PC-3 (cell line): ENCODE data around the gene RMC1. TPM values are rescaled to one million over a fixed set of nuclear protein-coding genes. Genes with fewer than 3 reads are reported as not detected.

ENCODE experiments used
- ATAC-seq: fragments of 200-7000 bp; cut with Tn5 transposase; 2 replicates; pipeline ENCODE4 v1.9.1; 2020; ENCODE audit warnings: mild to moderate bottlenecking, moderate library complexity
- BruUV-seq: library from RNA; stranded (reverse); fragments of 400-500 nt; replicated peaks from 2 replicates; lab custom pipeline; 2021; lab: Mats Ljungman, UMichigan
- CTCF ChIA-PET: fragments of 300-600 bp; sonication (Branson Sonifier 250); formaldehyde crosslinking; loops from one replicate; lab custom pipeline; 2022; ENCODE audit warnings: antibody characterized with exemption; lab: Charles Lee
- POLR2A ChIA-PET: fragments of 300-600 bp; sonication (Branson Sonifier 250); formaldehyde crosslinking; loops from one replicate; lab custom pipeline; 2022; ENCODE audit warnings: antibody characterized with exemption; ENCODE audit not compliant: unreplicated experiment; lab: Charles Lee
- DNase-seq: peaks from one replicate; pipeline ENCODE4 v3.0.0-alpha.2; 2015
- H2AFZ ChIP-seq: fragments of 300-600 bp; sonication (generic); 2 replicates; pipeline ENCODE4 v1.6.0; 2016; ENCODE audit warnings: antibody characterized with exemption, low read length
- H3F3A ChIP-seq: fragments of 300-600 bp; sonication (generic); one replicate; pipeline ENCODE4 v1.6.0; 2017; ENCODE audit warnings: antibody characterized with exemption, low read length, control low read depth, mild to moderate bottlenecking; ENCODE audit not compliant: unreplicated experiment
- H3K27ac ChIP-seq: fragments of 300-600 bp; sonication (generic); 2 replicates; pipeline ENCODE4 v1.5.1; 2016; ENCODE audit warnings: mild to moderate bottlenecking, low read length
- H3K27me3 ChIP-seq: fragments of 300-600 bp; sonication (generic); 2 replicates; pipeline ENCODE4 v1.6.1; 2016; ENCODE audit warnings: low read length, mixed read lengths
- H3K36me3 ChIP-seq: fragments of 300-600 bp; sonication (generic); 2 replicates; pipeline ENCODE4 v1.6.1; 2016; ENCODE audit warnings: low read depth, mixed run types, low read length, mixed read lengths
- H3K4me1 ChIP-seq: fragments of 300-600 bp; sonication (generic); 2 replicates; pipeline ENCODE4 v1.5.1; 2016; ENCODE audit warnings: low read length; ENCODE audit not compliant: insufficient read depth
- H3K4me2 ChIP-seq: fragments of 300-600 bp; sonication (generic); 2 replicates; pipeline ENCODE4 v1.6.0; 2016; ENCODE audit warnings: low read length
- H3K4me3 ChIP-seq: fragments of 300-600 bp; sonication (generic); 2 replicates; pipeline ENCODE4 v1.5.1; 2016; ENCODE audit warnings: mild to moderate bottlenecking, low read length, mixed read lengths
- H3K79me2 ChIP-seq: fragments of 300-600 bp; sonication (generic); 2 replicates; pipeline ENCODE4 v1.6.1; 2017; ENCODE audit warnings: low read length, mixed read lengths
- H3K9ac ChIP-seq: fragments of 300-600 bp; sonication (generic); 2 replicates; pipeline ENCODE4 v1.6.0; 2016; ENCODE audit warnings: mild to moderate bottlenecking, low read length
- H3K9me2 ChIP-seq: fragments of 300-600 bp; sonication (generic); replicated peaks from 2 replicates; pipeline ENCODE4 v1.6.1; 2016; ENCODE audit warnings: mixed run types, low read length, mixed read lengths
- H3K9me3 ChIP-seq: fragments of 300-600 bp; sonication (generic); 2 replicates; pipeline ENCODE4 v1.6.1; 2016; ENCODE audit warnings: low read length, mixed read lengths
- H4K20me1 ChIP-seq: fragments of 300-600 bp; sonication (generic); 2 replicates; pipeline ENCODE4 v1.6.1; 2016; ENCODE audit warnings: low read length, mixed read lengths
- EZH2 ChIP-seq: fragments of 300-600 bp; sonication (generic); IDR thresholded peaks from one replicate; pipeline ENCODE4 v1.6.1; 2017; ENCODE audit warnings: antibody characterized with exemption, mild to moderate bottlenecking, low read length; ENCODE audit not compliant: unreplicated experiment
- EZH2phosphoT487 ChIP-seq: fragments of 300-600 bp; sonication (generic); IDR thresholded peaks from 2 replicates; pipeline ENCODE4 v1.6.1; 2018; ENCODE audit warnings: mild to moderate bottlenecking, antibody characterized with exemption, low read length, borderline replicate concordance
- intact Hi-C: fragments of 100-400 bp; cut with micrococcal nuclease; formaldehyde crosslinking; loops from 2 replicates; pipeline ENCODE4 v1.9.0; 2023
- total RNA-seq: library from RNA; depleted of rRNA; stranded (reverse); fragments of >200 nt; gene quantifications from 2 replicates; pipeline ENCODE4 v1.2.3, GENCODE V29; 2014
- TF ChIP-seq, protein P1 (sequence below): fragments of 300-600 bp; sonication (generic); conservative IDR thresholded peaks from 2 replicates; pipeline ENCODE4 v1.5.1; 2017; ENCODE audit warnings: antibody characterized with exemption, low read depth, mild to moderate bottlenecking, low read length

Gene RMC1
- total RNA-seq, 1 experiment from 2014 or later, result 23.2 TPM

DNA sequence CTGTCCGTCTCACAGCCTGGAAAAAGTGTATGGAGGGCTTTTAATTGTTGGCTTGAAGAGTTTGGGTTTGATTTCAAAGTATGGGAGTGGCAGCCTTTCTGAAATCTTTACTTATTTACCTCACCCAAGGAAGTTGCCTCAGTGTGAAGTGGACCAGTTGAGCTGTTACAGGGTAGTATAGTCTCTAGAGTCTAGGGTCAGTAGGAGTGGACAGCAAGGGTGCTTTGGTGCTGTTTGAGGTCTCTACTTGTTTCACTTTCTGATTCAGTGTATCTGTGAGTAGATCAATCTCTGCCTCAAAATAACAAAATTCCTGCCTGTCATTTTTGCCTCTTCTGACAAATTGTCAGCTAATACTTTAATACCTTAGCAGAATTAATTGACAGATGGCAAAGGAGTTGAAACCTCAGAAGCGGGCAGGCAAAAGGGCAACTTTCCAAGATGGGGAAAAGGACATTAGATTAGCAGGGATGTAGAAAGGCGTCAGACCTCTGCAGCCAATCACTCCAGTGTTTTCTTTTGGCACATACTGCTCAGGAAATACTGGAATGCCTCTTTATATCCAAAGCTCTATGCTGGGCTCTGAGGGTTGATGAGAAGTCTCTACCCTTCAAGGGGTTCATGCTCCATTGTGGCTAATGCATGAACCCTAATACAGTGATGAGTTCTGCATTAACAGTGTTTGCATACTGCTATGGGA is 44.3 kb upstream of the RMC1 start:
- H3K9me3 ChIP-seq, result no peaks in the 10 kb centered on the region
- no peak overlapping the region for H3K27ac ChIP-seq
- no peak overlapping the region for H2AFZ ChIP-seq
- no peaks in the 10 kb centered on the region for H3K9me2 ChIP-seq
- TF ChIP-seq, protein P1, sequence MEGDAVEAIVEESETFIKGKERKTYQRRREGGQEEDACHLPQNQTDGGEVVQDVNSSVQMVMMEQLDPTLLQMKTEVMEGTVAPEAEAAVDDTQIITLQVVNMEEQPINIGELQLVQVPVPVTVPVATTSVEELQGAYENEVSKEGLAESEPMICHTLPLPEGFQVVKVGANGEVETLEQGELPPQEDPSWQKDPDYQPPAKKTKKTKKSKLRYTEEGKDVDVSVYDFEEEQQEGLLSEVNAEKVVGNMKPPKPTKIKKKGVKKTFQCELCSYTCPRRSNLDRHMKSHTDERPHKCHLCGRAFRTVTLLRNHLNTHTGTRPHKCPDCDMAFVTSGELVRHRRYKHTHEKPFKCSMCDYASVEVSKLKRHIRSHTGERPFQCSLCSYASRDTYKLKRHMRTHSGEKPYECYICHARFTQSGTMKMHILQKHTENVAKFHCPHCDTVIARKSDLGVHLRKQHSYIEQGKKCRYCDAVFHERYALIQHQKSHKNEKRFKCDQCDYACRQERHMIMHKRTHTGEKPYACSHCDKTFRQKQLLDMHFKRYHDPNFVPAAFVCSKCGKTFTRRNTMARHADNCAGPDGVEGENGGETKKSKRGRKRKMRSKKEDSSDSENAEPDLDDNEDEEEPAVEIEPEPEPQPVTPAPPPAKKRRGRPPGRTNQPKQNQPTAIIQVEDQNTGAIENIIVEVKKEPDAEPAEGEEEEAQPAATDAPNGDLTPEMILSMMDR, result no peak
- no peak for TF ChIP-seq EZH2phosphoT487
- no peak for TF ChIP-seq EZH2
- no peak overlapping the region for H3K4me2 ChIP-seq
- ATAC-seq, result no peak
- ChIA-PET CTCF (no interaction called here), POLR2A (no interaction called here)
- H3K36me3 ChIP-seq, result peaks cover 17% of the 10 kb centered on the region
- peaks cover 11% of the 10 kb centered on the region for H3K4me1 ChIP-seq
- no TSS peak for BruUV-seq
- H3F3A ChIP-seq, result no peaks in the 10 kb centered on the region
- H4K20me1 ChIP-seq, result peaks cover 67% of the 10 kb centered on the region
- H3K9ac ChIP-seq, result no peak overlapping the region
- intact Hi-C loops, result no loop called here
- no peaks in the 10 kb centered on the region for H3K27me3 ChIP-seq
- H3K4me3 ChIP-seq, result no peak overlapping the region
- DNase-seq, result no peak
- H3K79me2 ChIP-seq, result peaks cover 84% of the 10 kb centered on the region

GRCh38 chr18:23459530-23459921 is 43.8 kb upstream of the RMC1 start:
- no TSS peak for BruUV-seq
- Histone ChIP-seq H3K36me3 (peaks cover 23% of the 10 kb centered on the region), H2AFZ (no peak overlapping the region), H3K27ac (no peak overlapping the region), H4K20me1 (peaks cover 62% of the 10 kb centered on the region), H3K9me2 (no peaks in the 10 kb centered on the region), H3F3A (no peaks in the 10 kb centered on the region), H3K4me3 (no peak overlapping the region), H3K79me2 (peaks cover 79% of the 10 kb centered on the region), H3K9ac (no peak overlapping the region), H3K4me1 (peaks cover 8% of the 10 kb centered on the region), H3K9me3 (no peaks in the 10 kb centered on the region), H3K27me3 (no peaks in the 10 kb centered on the region), H3K4me2 (no peak overlapping the region)
- TF ChIP-seq, protein P1, result no peak
- TF ChIP-seq EZH2phosphoT487 (no peak), EZH2 (no peak)
- no peak for ATAC-seq
- CTCF ChIA-PET, result no interaction called here
- no peak for DNase-seq
- POLR2A ChIA-PET, result no interaction called here
- intact Hi-C loops, result no loop called here
